Smooth muscle cell (in vitro differentiated cells): Measurements from ENCODE around the gene CERK. TPM values are rescaled to one million over a fixed set of nuclear protein-coding genes. Genes with fewer than 3 reads are reported as not detected.

Experiments used
- DNase-seq: peaks from one replicate; lab custom pipeline; 2025; ENCODE audit not compliant: unreplicated experiment; lab: John Stamatoyannopoulos, UW
- H2AFZ ChIP-seq: fragments of 200-600 bp; sonication (generic); 2 replicates; pipeline ENCODE4 v1.6.0; 2016; ENCODE audit warnings: antibody characterized with exemption, low read depth, mild to moderate bottlenecking
- H3F3A ChIP-seq: fragments of 200-600 bp; sonication (generic); 2 replicates; pipeline ENCODE4 v1.6.0; 2017; ENCODE audit warnings: antibody characterized with exemption, low read depth
- H3K27ac ChIP-seq: fragments of 200-600 bp; sonication (generic); 2 replicates; pipeline ENCODE4 v1.5.1; 2016; ENCODE audit warnings: low read depth, mild to moderate bottlenecking
- H3K27me3 ChIP-seq: fragments of 200-600 bp; sonication (generic); 2 replicates; pipeline ENCODE4 v1.6.1; 2016; ENCODE audit warnings: low read depth, mild to moderate bottlenecking
- H3K36me3 ChIP-seq: fragments of 200-600 bp; sonication (generic); 2 replicates; pipeline ENCODE4 v1.5.1; 2016; ENCODE audit warnings: low read depth
- H3K4me1 ChIP-seq: fragments of 200-600 bp; sonication (generic); 2 replicates; pipeline ENCODE4 v1.5.1; 2016; ENCODE audit warnings: low read depth
- H3K4me2 ChIP-seq: fragments of 200-600 bp; sonication (generic); 2 replicates; pipeline ENCODE4 v1.6.0; 2016; ENCODE audit warnings: mild to moderate bottlenecking
- H3K4me3 ChIP-seq: fragments of 200-600 bp; sonication (generic); 2 replicates; pipeline ENCODE4 v1.5.1; 2016; ENCODE audit warnings: mild to moderate bottlenecking
- H3K79me2 ChIP-seq: fragments of 200-600 bp; sonication (generic); 2 replicates; pipeline ENCODE4 v1.6.0; 2016; ENCODE audit warnings: low read depth, mild to moderate bottlenecking
- H3K9ac ChIP-seq: fragments of 200-600 bp; sonication (generic); 2 replicates; pipeline ENCODE4 v1.6.0; 2016; ENCODE audit warnings: low read depth
- H3K9me3 ChIP-seq: fragments of 200-600 bp; sonication (generic); replicated peaks from 2 replicates; pipeline ENCODE4 v1.5.1; 2016; ENCODE audit warnings: low read depth
- H4K20me1 ChIP-seq: fragments of 200-600 bp; sonication (generic); 2 replicates; pipeline ENCODE4 v1.6.0; 2016; ENCODE audit warnings: low read depth
- CTCF ChIP-seq: fragments of 200-600 bp; sonication (generic); IDR thresholded peaks from 2 replicates; pipeline ENCODE4 v1.5.1; 2017; ENCODE audit warnings: borderline replicate concordance, mild to moderate bottlenecking, antibody characterized with exemption; ENCODE audit not compliant: insufficient read depth, poor library complexity, severe bottlenecking
- WGBS: methylation state at CpG from one replicate; pipeline ENCODE4 v1.1.7; 2016; ENCODE audit warnings: low lambda C conversion rate; 5-methylcytosine and 5-hydroxymethylcytosine counted together
- polyA plus RNA-seq: library from polyadenylated mRNA; unstranded; fragments of >200 nt; fragmentation: Nextera tagmentation; extraction: Ambion mirVana; gene quantifications from 2 replicates; pipeline ENCODE4 v1.2.1, GENCODE V29; 2016
- total RNA-seq: library from RNA; depleted of rRNA; stranded (reverse); fragments of >200 nt; gene quantifications from 2 replicates; pipeline ENCODE4 v1.2.3, GENCODE V29; 2014

Gene CERK
- total and polyA plus RNA-seq, 2 experiments from 2014 or later: 25.4 to 25.6 TPM

GRCh38 chr22:46676881-46677280 is 61.2 kb downstream of the CERK start:
- no peaks in the 10 kb centered on the region for H3K36me3 ChIP-seq
- WGBS: 91% methylated on average over 14 of the region's 14 CpGs
- no peaks in the 10 kb centered on the region for H3F3A ChIP-seq
- H3K79me2 ChIP-seq: no peaks in the 10 kb centered on the region
- no peak overlapping the region for H3K9ac ChIP-seq
- H4K20me1 ChIP-seq: no peaks in the 10 kb centered on the region
- H3K9me3 ChIP-seq: no peaks in the 10 kb centered on the region
- TF ChIP-seq CTCF: no peak
- H3K27ac ChIP-seq: no peak overlapping the region
- no peaks in the 10 kb centered on the region for H3K27me3 ChIP-seq
- no peak overlapping the region for H3K4me3 ChIP-seq
- H3K4me2 ChIP-seq: no peak overlapping the region
- H3K4me1 ChIP-seq: no peaks in the 10 kb centered on the region
- no peak overlapping the region for H2AFZ ChIP-seq
- no peak for DNase-seq

- no peak overlapping the region for H3K27ac ChIP-seq
- no peak for TF ChIP-seq CTCF
Observed at GRCh38 chr22:46676479-46676878, 61.6 kb downstream of the CERK start.

GRCh38 chr22:46675938-46676337 is 62.1 kb downstream of the CERK start:
- Histone ChIP-seq H3K4me3 (no peak overlapping the region), H3F3A (no peaks in the 10 kb centered on the region), H3K79me2 (no peaks in the 10 kb centered on the region), H3K4me2 (no peak overlapping the region), H3K4me1 (no peaks in the 10 kb centered on the region), H3K27ac (no peak overlapping the region), H3K9ac (no peak overlapping the region), H3K9me3 (no peaks in the 10 kb centered on the region), H2AFZ (no peak overlapping the region), H3K27me3 (no peaks in the 10 kb centered on the region), H3K36me3 (no peaks in the 10 kb centered on the region), H4K20me1 (no peaks in the 10 kb centered on the region)
- DNase-seq: no peak
- WGBS: 95% methylated on average over 16 of the region's 16 CpGs
- TF ChIP-seq CTCF: no peak

More at GRCh38 chr22:46676479-46676878, 61.6 kb downstream of the CERK start:
- Histone ChIP-seq H3K9me3 (no peaks in the 10 kb centered on the region), H3K36me3 (no peaks in the 10 kb centered on the region), H3K4me1 (no peaks in the 10 kb centered on the region), H2AFZ (no peak overlapping the region), H3K4me2 (no peak overlapping the region), H3K9ac (no peak overlapping the region), H3F3A (no peaks in the 10 kb centered on the region), H3K4me3 (no peak overlapping the region), H3K79me2 (no peaks in the 10 kb centered on the region), H4K20me1 (no peaks in the 10 kb centered on the region), H3K27me3 (no peaks in the 10 kb centered on the region)
- WGBS: 87% methylated on average over 15 of the region's 15 CpGs
- no peak for DNase-seq

GRCh38 chr22:46675479-46675878 is 62.6 kb downstream of the CERK start:
- H3K79me2 ChIP-seq: no peaks in the 10 kb centered on the region
- H3F3A ChIP-seq: no peaks in the 10 kb centered on the region
- no peaks in the 10 kb centered on the region for H4K20me1 ChIP-seq
- no peak for DNase-seq
- H2AFZ ChIP-seq: no peak overlapping the region
- no peaks in the 10 kb centered on the region for H3K4me1 ChIP-seq
- no peaks in the 10 kb centered on the region for H3K9me3 ChIP-seq
- H3K36me3 ChIP-seq: no peaks in the 10 kb centered on the region
- H3K9ac ChIP-seq: no peak overlapping the region
- H3K4me3 ChIP-seq: no peak overlapping the region
- 96% methylated on average over 13 of the region's 13 CpGs for WGBS
- H3K27me3 ChIP-seq: no peaks in the 10 kb centered on the region
- no peak for TF ChIP-seq CTCF
- H3K4me2 ChIP-seq: no peak overlapping the region
- no peak overlapping the region for H3K27ac ChIP-seq
